Stomach (tissue), 19 donors: ENCODE measurements around the gene ALOX5AP. TPM values are rescaled to one million over a fixed set of nuclear protein-coding genes. Genes with fewer than 3 reads are reported as not detected.
A peak's percentile ranks its signal among the peaks of the same experiment; 100 is the strongest.

Source experiments
- DNase-seq, 2 donors: peaks; one replicate each; pipeline versions ENCODE4 v3.0.0 to v3.0.0-alpha.2; 2013 to 2019
- H3K27ac ChIP-seq, 5 donors: fragments of 200-600 bp in 4 of 5; sonication (generic) in 4 of 5; one replicate each; pipeline ENCODE4 v1.5.1; 2013 to 2019; ENCODE audit warnings: mild to moderate bottlenecking in 1 of 5, moderate library complexity in 1 of 5
- H3K27me3 ChIP-seq, 3 donors: fragments of 200-600 bp; sonication (generic); one replicate each; pipeline ENCODE4 v1.5.1; 2017 to 2019; ENCODE audit warnings: mixed run types in 1 of 3
- H3K36me3 ChIP-seq, 4 donors: fragments of 200-600 bp; sonication (generic); 1 replicate in 3 of 4; 2 replicates in 1 of 4; pipeline ENCODE4 v1.5.1; 2016 to 2019
- H3K4me1 ChIP-seq, 4 donors: fragments of 200-600 bp; sonication (generic); one replicate each; pipeline ENCODE4 v1.5.1; 2016 to 2019
- H3K4me3 ChIP-seq, 4 donors: fragments of 200-600 bp; sonication (generic) in 3 of 4; one replicate each; pipeline ENCODE4 v1.5.1; 2016 to 2019; ENCODE audit warnings: mild to moderate bottlenecking in 1 of 4
- H3K9me3 ChIP-seq, 4 donors: fragments of 200-600 bp; sonication (generic); one replicate each; pipeline ENCODE4 v1.5.1; 2016 to 2019
- EP300 ChIP-seq: sonication (generic); formaldehyde crosslinking; IDR thresholded peaks from one replicate; pipeline ENCODE4 v1.6.1; 2017; ENCODE audit warnings: antibody characterized with exemption
- POLR2A ChIP-seq, 4 donors: fragments of 450-650 bp; IDR thresholded peaks; one replicate each; pipeline ENCODE4 v1.6.1; 2016; ENCODE audit warnings: antibody characterized with exemption in 4 of 4, control low read depth in 2 of 4, mild to moderate bottlenecking in 1 of 4, moderate library complexity in 1 of 4
- POLR2AphosphoS5 ChIP-seq, 3 donors: sonication (generic); formaldehyde crosslinking; IDR thresholded peaks; one replicate each; pipeline ENCODE4 v1.6.1; 2016; ENCODE audit warnings: antibody characterized with exemption in 3 of 3
- WGBS, 5 donors: extraction: QIAGEN DNeasy Blood & Tissue Kit in 3 of 5; methylation state at CpG; one replicate each; pipeline versions ENCODE4 v1.1.5 to v1.1.7; 2013 to 2018; 5-methylcytosine and 5-hydroxymethylcytosine counted together
- intact Hi-C: fragments of 100-400 bp; cut with DNase I; formaldehyde crosslinking; loops from one replicate; pipeline ENCODE4 v1.15.1; 2023; ENCODE audit warnings: low total_unique reads
- long read RNA-seq, 10 donors: transcript quantifications; one replicate each; lab custom pipeline, GENCODE V29; 2026
- polyA plus RNA-seq, 3 donors: library from polyadenylated mRNA; stranded (reverse); fragments of 200-250 nt; gene quantifications; one replicate each; pipeline ENCODE4 v1.2.3, GENCODE V29; 2013
- total RNA-seq, 5 donors: library from RNA; depleted of rRNA; stranded (reverse); fragments of >200 nt; gene quantifications; one replicate each; pipeline versions ENCODE4 v1.1.0 to v1.2.3, GENCODE V29; 2014 to 2016
- TF ChIP-seq, protein P1 (sequence below), 7 experiments: fragments of 450-650 bp in 4 of 7; fragments of 200-600 bp in 3 of 7; sonication (generic) in 3 of 7; IDR thresholded peaks; one replicate each; pipeline ENCODE4 v1.5.1; 2016 to 2019; ENCODE audit warnings: antibody characterized with exemption in 7 of 7, control low read depth in 2 of 7, mild to moderate bottlenecking in 1 of 7
- donor health status: healthy with polysubstance abuse.
- donor health status: Bipolar disorder and iron deficiency.
- donor health status: healthy.

Gene ALOX5AP
- total RNA-seq (1 to 10 TPM; 1.3 to 9.5 (median 2.9) TPM), polyA plus RNA-seq (10 to 100 TPM in 2 of 3 donors, 1 to 10 TPM in 1; 7.4 to 36.4 (median 30.2) TPM)
- long read RNA-seq, donor 1, partial matches to known transcripts: 0 of 2 reads
- long read RNA-seq, donor 1, other reads (novel, unspliced or antisense): 0 of 2 reads
- long read RNA-seq, donor 2, partial matches to known transcripts: 0 of 1 reads
- long read RNA-seq, donor 2, other reads (novel, unspliced or antisense): 0 of 1 reads
- long read RNA-seq, donor 3: 0 reads
- long read RNA-seq, donor 4: 0 reads
- long read RNA-seq, donor 5, partial matches to known transcripts: 0 of 1 reads
- long read RNA-seq, donor 5, other reads (novel, unspliced or antisense): 0 of 1 reads
- long read RNA-seq, donor 6, transcript ALOX5AP-201 (5 exons, 904 nt): major isoform, 6 of 6 reads
- long read RNA-seq, donor 6, partial matches to known transcripts: 0 of 6 reads
- long read RNA-seq, donor 6, other reads (novel, unspliced or antisense): 0 of 6 reads
- long read RNA-seq, donor 7, partial matches to known transcripts: 0 of 3 reads
- long read RNA-seq, donor 7, other reads (novel, unspliced or antisense): 0 of 3 reads
- long read RNA-seq, donor 8, partial matches to known transcripts: 0 of 3 reads
- long read RNA-seq, donor 8, other reads (novel, unspliced or antisense): 0 of 3 reads
- long read RNA-seq, donor 9, partial matches to known transcripts: 0 of 1 reads
- long read RNA-seq, donor 9, other reads (novel, unspliced or antisense): 0 of 1 reads
- long read RNA-seq, donor 10: 0 reads

GRCh38 chr13:30735025-30735871, at the start of gene ALOX5AP:
ALOX5AP (plus strand) TSS chr13:30735543; CDS start chr13:30735606, 63 bp downstream.
- peak; percentile 33 to 54 for DNase-seq
- peak within 1 kb of the TSS; percentile 18 to 80 (median 63) for H3K27ac ChIP-seq
- TF ChIP-seq EP300: no peak
- TF ChIP-seq POLR2AphosphoS5 (IDR thresholded peaks at IDR 0.05): peak in 2 of 3 donors; percentile 41 to 68
- H3K27me3 ChIP-seq: peaks cover 0 to 9% (median 0%) of the 10 kb centered on the region in 3 donors
- H3K36me3 ChIP-seq: no peaks in the 10 kb centered on the region
- intact Hi-C loops: no loop called here
- peak within 1 kb of the TSS in 3 of 4 donors; percentile 9 to 21 (median 16) for H3K4me3 ChIP-seq
- peaks cover 0 to 31% (median 4%) of the 10 kb centered on the region in 4 donors for H3K4me1 ChIP-seq
- WGBS, 5 donors: 58 to 77% (median 62%) methylated on average over 6 of the region's 6 CpGs
- no peaks in the 10 kb centered on the region for H3K9me3 ChIP-seq

- Histone ChIP-seq H3K27me3 (no peaks in the 10 kb centered on the region), H3K4me3 (no peak overlapping the region), H3K27ac (no peak overlapping the region), H3K36me3 (no peaks in the 10 kb centered on the region), H3K4me1 (peaks cover 0 to 24% (median 11%) of the 10 kb centered on the region in 4 donors), H3K9me3 (no peaks in the 10 kb centered on the region)
- 70 to 80% (median 74%) methylated on average over 2 of the region's 2 CpGs for WGBS, 5 donors
- intact Hi-C loops: no loop called here
- no peak for DNase-seq
- no peak for TF ChIP-seq POLR2A (IDR thresholded peaks at IDR 0.05)
- TF ChIP-seq POLR2AphosphoS5 (IDR thresholded peaks at IDR 0.05): no peak
- TF ChIP-seq, protein P1, sequence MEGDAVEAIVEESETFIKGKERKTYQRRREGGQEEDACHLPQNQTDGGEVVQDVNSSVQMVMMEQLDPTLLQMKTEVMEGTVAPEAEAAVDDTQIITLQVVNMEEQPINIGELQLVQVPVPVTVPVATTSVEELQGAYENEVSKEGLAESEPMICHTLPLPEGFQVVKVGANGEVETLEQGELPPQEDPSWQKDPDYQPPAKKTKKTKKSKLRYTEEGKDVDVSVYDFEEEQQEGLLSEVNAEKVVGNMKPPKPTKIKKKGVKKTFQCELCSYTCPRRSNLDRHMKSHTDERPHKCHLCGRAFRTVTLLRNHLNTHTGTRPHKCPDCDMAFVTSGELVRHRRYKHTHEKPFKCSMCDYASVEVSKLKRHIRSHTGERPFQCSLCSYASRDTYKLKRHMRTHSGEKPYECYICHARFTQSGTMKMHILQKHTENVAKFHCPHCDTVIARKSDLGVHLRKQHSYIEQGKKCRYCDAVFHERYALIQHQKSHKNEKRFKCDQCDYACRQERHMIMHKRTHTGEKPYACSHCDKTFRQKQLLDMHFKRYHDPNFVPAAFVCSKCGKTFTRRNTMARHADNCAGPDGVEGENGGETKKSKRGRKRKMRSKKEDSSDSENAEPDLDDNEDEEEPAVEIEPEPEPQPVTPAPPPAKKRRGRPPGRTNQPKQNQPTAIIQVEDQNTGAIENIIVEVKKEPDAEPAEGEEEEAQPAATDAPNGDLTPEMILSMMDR (IDR thresholded peaks at IDR 0.05): no peak
- TF ChIP-seq EP300: no peak
Measured at GRCh38 chr13:30685987-30686386, 49.4 kb upstream of the ALOX5AP start.

- Histone ChIP-seq H3K27me3 (no peaks in the 10 kb centered on the region), H3K27ac (no peak overlapping the region), H3K4me1 (peaks cover 0 to 14% (median 6%) of the 10 kb centered on the region in 4 donors), H3K36me3 (no peaks in the 10 kb centered on the region), H3K9me3 (no peaks in the 10 kb centered on the region), H3K4me3 (no peak overlapping the region)
- TF ChIP-seq POLR2A (IDR thresholded peaks at IDR 0.05): no peak
- no peak for TF ChIP-seq EP300
- TF ChIP-seq POLR2AphosphoS5 (IDR thresholded peaks at IDR 0.05): no peak
- TF ChIP-seq, protein P1 (IDR thresholded peaks at IDR 0.05): no peak
- intact Hi-C loops: no loop called here
- DNase-seq: no peak
- 75 to 87% (median 85%) methylated on average over 3 of the region's 3 CpGs for WGBS, 5 donors
Measured at GRCh38 chr13:30687601-30688000, 47.7 kb upstream of the ALOX5AP start.

- 87 to 94% (median 92%) methylated on average over 13 to 14 of the region's 14 CpGs for WGBS, 5 donors
- intact Hi-C loops: no loop called here
- Histone ChIP-seq H3K27me3 (no peaks in the 10 kb centered on the region), H3K4me1 (peaks cover 0 to 14% (median 6%) of the 10 kb centered on the region in 4 donors), H3K9me3 (no peaks in the 10 kb centered on the region), H3K4me3 (peak overlapping the region in 3 of 4 donors; percentile 35 to 44 (median 41)), H3K27ac (peak overlapping the region; percentile 11 to 79 (median 75)), H3K36me3 (no peaks in the 10 kb centered on the region)
- DNase-seq: no peak
- TF ChIP-seq EP300 (no peak), POLR2A (IDR thresholded peaks at IDR 0.05) (no peak), POLR2AphosphoS5 (IDR thresholded peaks at IDR 0.05) (no peak)
- TF ChIP-seq, protein P1 (IDR thresholded peaks at IDR 0.05): no peak
Measured at GRCh38 chr13:30689752-30690151, 45.6 kb upstream of the ALOX5AP start.
